A549 (cell line): ENCODE data around the gene NEGR1.

Experiments used
- CEBPB ChIP-seq, 2 experiments: fragments of >200 bp in 1 of 2; sonication (Bioruptor Twin) in 1 of 2; formaldehyde crosslinking in 1 of 2; IDR thresholded peaks; 2 replicates each; pipeline ENCODE4 v1.6.1; 2012 to 2016
- CHD4 ChIP-seq: fragments of 200-600 bp; sonication (generic); IDR thresholded peaks from 2 replicates; pipeline ENCODE4 v1.6.1; 2016; ENCODE audit warnings: antibody characterized with exemption, mild to moderate bottlenecking, borderline replicate concordance
- POLR2A ChIP-seq: IDR thresholded peaks from 2 replicates; pipeline ENCODE4 v1.6.1; 2012; ENCODE audit warnings: mild to moderate bottlenecking, low read length
- RFX5 ChIP-seq: fragments of 450-650 bp; IDR thresholded peaks from 2 replicates; pipeline ENCODE4 v1.7.1; 2014; ENCODE audit warnings: antibody characterized with exemption, mild to moderate bottlenecking, moderate library complexity
- TF ChIP-seq, protein P1 (sequence below): fragments of >200 bp; sonication (Bioruptor Twin); formaldehyde crosslinking; IDR thresholded peaks from 3 replicates; pipeline ENCODE4 v1.5.1; 2016
- TF ChIP-seq, protein P2 (sequence below): fragments of 200-600 bp; sonication (generic); IDR thresholded peaks from 2 replicates; pipeline ENCODE4 v1.6.1; 2016; ENCODE audit warnings: antibody characterized with exemption, mild to moderate bottlenecking, moderate library complexity

DNA sequence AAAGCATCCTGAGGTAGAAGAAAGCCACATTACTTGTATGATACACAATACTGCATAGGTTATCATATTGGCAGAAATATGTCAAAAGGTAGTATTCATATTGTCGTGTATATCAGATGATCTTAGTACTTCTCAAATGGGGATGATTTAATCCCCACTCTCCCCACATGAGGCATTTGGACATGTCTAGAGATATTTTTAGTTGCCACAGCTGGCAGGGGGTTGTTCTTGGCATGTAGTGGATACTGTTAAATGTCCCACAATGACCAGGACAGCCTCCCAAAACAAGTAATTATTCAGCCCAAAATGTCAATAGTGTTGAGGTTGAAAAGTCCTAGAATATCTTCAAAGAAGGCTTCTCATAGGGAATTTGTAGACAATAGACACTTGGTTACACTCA, 162.8 kb downstream of the NEGR1 start:
- TF ChIP-seq POLR2A (no peak), RFX5 (no peak), CHD4 (no peak), CEBPB (IDR thresholded peaks at IDR 0.05) (no peak)
- TF ChIP-seq, protein P1, sequence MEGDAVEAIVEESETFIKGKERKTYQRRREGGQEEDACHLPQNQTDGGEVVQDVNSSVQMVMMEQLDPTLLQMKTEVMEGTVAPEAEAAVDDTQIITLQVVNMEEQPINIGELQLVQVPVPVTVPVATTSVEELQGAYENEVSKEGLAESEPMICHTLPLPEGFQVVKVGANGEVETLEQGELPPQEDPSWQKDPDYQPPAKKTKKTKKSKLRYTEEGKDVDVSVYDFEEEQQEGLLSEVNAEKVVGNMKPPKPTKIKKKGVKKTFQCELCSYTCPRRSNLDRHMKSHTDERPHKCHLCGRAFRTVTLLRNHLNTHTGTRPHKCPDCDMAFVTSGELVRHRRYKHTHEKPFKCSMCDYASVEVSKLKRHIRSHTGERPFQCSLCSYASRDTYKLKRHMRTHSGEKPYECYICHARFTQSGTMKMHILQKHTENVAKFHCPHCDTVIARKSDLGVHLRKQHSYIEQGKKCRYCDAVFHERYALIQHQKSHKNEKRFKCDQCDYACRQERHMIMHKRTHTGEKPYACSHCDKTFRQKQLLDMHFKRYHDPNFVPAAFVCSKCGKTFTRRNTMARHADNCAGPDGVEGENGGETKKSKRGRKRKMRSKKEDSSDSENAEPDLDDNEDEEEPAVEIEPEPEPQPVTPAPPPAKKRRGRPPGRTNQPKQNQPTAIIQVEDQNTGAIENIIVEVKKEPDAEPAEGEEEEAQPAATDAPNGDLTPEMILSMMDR = no peak
- TF ChIP-seq, protein P2, sequence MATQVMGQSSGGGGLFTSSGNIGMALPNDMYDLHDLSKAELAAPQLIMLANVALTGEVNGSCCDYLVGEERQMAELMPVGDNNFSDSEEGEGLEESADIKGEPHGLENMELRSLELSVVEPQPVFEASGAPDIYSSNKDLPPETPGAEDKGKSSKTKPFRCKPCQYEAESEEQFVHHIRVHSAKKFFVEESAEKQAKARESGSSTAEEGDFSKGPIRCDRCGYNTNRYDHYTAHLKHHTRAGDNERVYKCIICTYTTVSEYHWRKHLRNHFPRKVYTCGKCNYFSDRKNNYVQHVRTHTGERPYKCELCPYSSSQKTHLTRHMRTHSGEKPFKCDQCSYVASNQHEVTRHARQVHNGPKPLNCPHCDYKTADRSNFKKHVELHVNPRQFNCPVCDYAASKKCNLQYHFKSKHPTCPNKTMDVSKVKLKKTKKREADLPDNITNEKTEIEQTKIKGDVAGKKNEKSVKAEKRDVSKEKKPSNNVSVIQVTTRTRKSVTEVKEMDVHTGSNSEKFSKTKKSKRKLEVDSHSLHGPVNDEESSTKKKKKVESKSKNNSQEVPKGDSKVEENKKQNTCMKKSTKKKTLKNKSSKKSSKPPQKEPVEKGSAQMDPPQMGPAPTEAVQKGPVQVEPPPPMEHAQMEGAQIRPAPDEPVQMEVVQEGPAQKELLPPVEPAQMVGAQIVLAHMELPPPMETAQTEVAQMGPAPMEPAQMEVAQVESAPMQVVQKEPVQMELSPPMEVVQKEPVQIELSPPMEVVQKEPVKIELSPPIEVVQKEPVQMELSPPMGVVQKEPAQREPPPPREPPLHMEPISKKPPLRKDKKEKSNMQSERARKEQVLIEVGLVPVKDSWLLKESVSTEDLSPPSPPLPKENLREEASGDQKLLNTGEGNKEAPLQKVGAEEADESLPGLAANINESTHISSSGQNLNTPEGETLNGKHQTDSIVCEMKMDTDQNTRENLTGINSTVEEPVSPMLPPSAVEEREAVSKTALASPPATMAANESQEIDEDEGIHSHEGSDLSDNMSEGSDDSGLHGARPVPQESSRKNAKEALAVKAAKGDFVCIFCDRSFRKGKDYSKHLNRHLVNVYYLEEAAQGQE = no peak
